ENCODE results near the gene HOXA1.

The HOXA1 gene

GRCh38 chr7:27141923-27142579 lies 46.3 kb upstream of the HOXA1 start:
- H3K18ac ChIP-seq (ENCODE audit: low read depth in 1 of 2, low read length in 2 of 2), result no peak overlapping the region
- H2AFZ ChIP-seq (ENCODE audit: low read depth, low read length), result no peak overlapping the region
- peak overlapping the region; percentile 90 for H2BK5ac ChIP-seq (ENCODE audit: low read depth, low read length, poor library complexity, severe bottlenecking)
- peaks cover 8 to 43% of the 10 kb centered on the region in 2 experiments for H3K36me3 ChIP-seq (ENCODE audit: control insufficient read depth in 1 of 2, insufficient read depth in 2 of 2, low read depth in 1 of 2, low read length in 2 of 2)
- H3K27me3 ChIP-seq (ENCODE audit: control insufficient read depth in 1 of 2, insufficient read depth in 1 of 2, low read length in 2 of 2), result peaks cover 0 to 7% of the 10 kb centered on the region in 2 experiments
- H3K9ac ChIP-seq (ENCODE audit: low read length), result peak overlapping the region; percentile 97
- peaks cover 6% of the 10 kb centered on the region for H3K79me1 ChIP-seq (replicated peaks; ENCODE audit: low read length, poor library complexity, severe bottlenecking)
- no peaks in the 10 kb centered on the region for H3K9me3 ChIP-seq (ENCODE audit: control insufficient read depth, low read length)
- H2AK5ac ChIP-seq (ENCODE audit: low read length, severe bottlenecking), result no peak overlapping the region
- H3K4me1 ChIP-seq (ENCODE audit: control insufficient read depth, insufficient read depth, low read depth, low read length), result peaks cover 6% of the 10 kb centered on the region
- no peak overlapping the region for H2BK12ac ChIP-seq (ENCODE audit: low read length in 2 of 2)
- H2BK120ac ChIP-seq (ENCODE audit: low read depth, low read length), result no peak overlapping the region
- no peak overlapping the region for H4K91ac ChIP-seq (ENCODE audit: low read length)
- no peak overlapping the region for H4K8ac ChIP-seq (ENCODE audit: low read length)
- peak overlapping the region; percentile 82 to 96 for H3K4me3 ChIP-seq (ENCODE audit: insufficient read depth in 1 of 2, low read depth in 1 of 2, low read length in 2 of 2)
- H3K4me2 ChIP-seq (ENCODE audit: low read length, poor library complexity, severe bottlenecking), result peak overlapping the region; percentile 85
- no peak overlapping the region for H3K4ac ChIP-seq (ENCODE audit: low read depth in 1 of 2, low read length in 2 of 2)
- no peak overlapping the region for H3K14ac ChIP-seq (ENCODE audit: low read length in 2 of 2)
- H2BK15ac ChIP-seq (ENCODE audit: low read depth, poor library complexity, severe bottlenecking), result no peak overlapping the region
- H3K27ac ChIP-seq (ENCODE audit: low read length, poor library complexity, severe bottlenecking), result peak overlapping the region; percentile 29
- WGBS, result 11% methylated on average over 30 of the region's 30 CpGs
- H3K23ac ChIP-seq (ENCODE audit: low read length in 2 of 2), result peak overlapping the region in 1 of 2 experiments; percentile 32
- DNase-seq, result peak; percentile 59

- Histone ChIP-seq H3K27me3 (ENCODE audit: control insufficient read depth in 1 of 2, insufficient read depth in 1 of 2, low read length in 2 of 2) (no peaks in the 10 kb centered on the region), H3K27ac (ENCODE audit: low read length, poor library complexity, severe bottlenecking) (peak overlapping the region; percentile 16), H3K18ac (ENCODE audit: low read depth in 1 of 2, low read length in 2 of 2) (no peak overlapping the region), H2AK5ac (ENCODE audit: low read length, severe bottlenecking) (no peak overlapping the region), H2BK120ac (ENCODE audit: low read depth, low read length) (no peak overlapping the region), H4K91ac (ENCODE audit: low read length) (no peak overlapping the region), H3K36me3 (ENCODE audit: control insufficient read depth in 1 of 2, insufficient read depth in 2 of 2, low read depth in 1 of 2, low read length in 2 of 2) (peaks cover 8 to 40% of the 10 kb centered on the region in 2 experiments), H3K23ac (ENCODE audit: low read length in 2 of 2) (no peak overlapping the region), H3K4me3 (ENCODE audit: insufficient read depth in 1 of 2, low read depth in 1 of 2, low read length in 2 of 2) (peak overlapping the region; percentile 26 to 82), H2BK12ac (ENCODE audit: low read length in 2 of 2) (no peak overlapping the region), H3K79me1 (replicated peaks; ENCODE audit: low read length, poor library complexity, severe bottlenecking) (peaks cover 4% of the 10 kb centered on the region), H4K8ac (ENCODE audit: low read length) (no peak overlapping the region), H2AFZ (ENCODE audit: low read depth, low read length) (no peak overlapping the region), H3K4ac (ENCODE audit: low read depth in 1 of 2, low read length in 2 of 2) (no peak overlapping the region), H3K4me1 (ENCODE audit: control insufficient read depth, insufficient read depth, low read depth, low read length) (peaks cover 8% of the 10 kb centered on the region), H2BK5ac (ENCODE audit: low read depth, low read length, poor library complexity, severe bottlenecking) (no peak overlapping the region), H3K14ac (ENCODE audit: low read length in 2 of 2) (no peak overlapping the region), H3K9ac (ENCODE audit: low read length) (peak overlapping the region; percentile 97), H2BK15ac (ENCODE audit: low read depth, poor library complexity, severe bottlenecking) (no peak overlapping the region), H3K4me2 (ENCODE audit: low read length, poor library complexity, severe bottlenecking) (peak overlapping the region; percentile 85), H3K9me3 (ENCODE audit: control insufficient read depth, low read length) (no peaks in the 10 kb centered on the region)
- WGBS, result 61% methylated on average over 14 of the region's 18 CpGs
- DNase-seq, result no peak
These were observed 45.5 kb upstream of the HOXA1 start for GRCh38 chr7:27141137-27141922.

- H4K91ac ChIP-seq (ENCODE audit: low read length), result no peak overlapping the region
- H2BK5ac ChIP-seq (ENCODE audit: low read depth, low read length, poor library complexity, severe bottlenecking), result peak overlapping the region; percentile 88
- H3K4me2 ChIP-seq (ENCODE audit: low read length, poor library complexity, severe bottlenecking), result peak overlapping the region; percentile 49
- no peaks in the 10 kb centered on the region for H3K27me3 ChIP-seq (ENCODE audit: control insufficient read depth in 1 of 2, insufficient read depth in 1 of 2, low read length in 2 of 2)
- no peaks in the 10 kb centered on the region for H3K9me3 ChIP-seq (ENCODE audit: control insufficient read depth, low read length)
- H3K4ac ChIP-seq (ENCODE audit: low read depth in 1 of 2, low read length in 2 of 2), result no peak overlapping the region
- H3K23ac ChIP-seq (ENCODE audit: low read length in 2 of 2), result no peak overlapping the region
- peak overlapping the region; percentile 97 for H3K9ac ChIP-seq (ENCODE audit: low read length)
- H2AK5ac ChIP-seq (ENCODE audit: low read length, severe bottlenecking), result no peak overlapping the region
- H2AFZ ChIP-seq (ENCODE audit: low read depth, low read length), result no peak overlapping the region
- peaks cover 3 to 34% of the 10 kb centered on the region in 2 experiments for H3K36me3 ChIP-seq (ENCODE audit: control insufficient read depth in 1 of 2, insufficient read depth in 2 of 2, low read depth in 1 of 2, low read length in 2 of 2)
- H3K18ac ChIP-seq (ENCODE audit: low read depth in 1 of 2, low read length in 2 of 2), result no peak overlapping the region
- H3K4me3 ChIP-seq (ENCODE audit: insufficient read depth in 1 of 2, low read depth in 1 of 2, low read length in 2 of 2), result peak overlapping the region; percentile 70 to 82
- no peak overlapping the region for H4K8ac ChIP-seq (ENCODE audit: low read length)
- H2BK12ac ChIP-seq (ENCODE audit: low read length in 2 of 2), result no peak overlapping the region
- H3K27ac ChIP-seq (ENCODE audit: low read length, poor library complexity, severe bottlenecking), result peak overlapping the region; percentile 83
- no peak overlapping the region for H2BK15ac ChIP-seq (ENCODE audit: low read depth, poor library complexity, severe bottlenecking)
- 31% methylated on average over 14 of the region's 15 CpGs for WGBS
- no peak for DNase-seq
- H2BK120ac ChIP-seq (ENCODE audit: low read depth, low read length), result no peak overlapping the region
- no peak overlapping the region for H3K14ac ChIP-seq (ENCODE audit: low read length in 2 of 2)
- no peaks in the 10 kb centered on the region for H3K79me1 ChIP-seq (replicated peaks; ENCODE audit: low read length, poor library complexity, severe bottlenecking)
- H3K4me1 ChIP-seq (ENCODE audit: control insufficient read depth, insufficient read depth, low read depth, low read length), result peaks cover 11% of the 10 kb centered on the region
These were observed 44.5 kb upstream of the HOXA1 start for GRCh38 chr7:27140126-27140857.
